ENCODE data around the gene ANKHD1. TPM values are rescaled to one million over a fixed set of nuclear protein-coding genes. Genes with fewer than 3 reads are reported as not detected.

The ANKHD1 gene
- 100 to 1,000 TPM in 1 of 3 donors, 10 to 100 TPM in 2; 88.6 to 102 (median 95.1) TPM for total RNA-seq

GRCh38 chr5:140401362-140402257 is at the start of gene ANKHD1:
Gene ANKHD1, plus strand, starts transcription at chr5:140401833. Its CDS starts 135 bp downstream, at chr5:140401968.
- Mint-ChIP-seq H3K4me3 (no peak within 1 kb of the TSS), H3K27me3 (ENCODE audit: low read depth) (no peaks in the 10 kb centered on the region), H3K36me3 (ENCODE audit: insufficient read depth) (peaks cover 6% of the 10 kb centered on the region), H3K9me3 (no peaks in the 10 kb centered on the region), H3K4me1 (ENCODE audit: low read depth) (peaks cover 36% of the 10 kb centered on the region)
- ATAC-seq = peak; percentile 83 to 84
- DNase-seq = peak; percentile 93

- H3K4me1 Mint-ChIP-seq (ENCODE audit: low read depth) = peaks cover 13% of the 10 kb centered on the region
- ATAC-seq (no peak), DNase-seq (no peak)
Observed at GRCh38 chr5:140355546-140355945, 46.1 kb upstream of the ANKHD1 start.

GRCh38 chr5:140356853-140357725 is 44.5 kb upstream of the ANKHD1 start:
- ATAC-seq (no peak), DNase-seq (no peak)
- Mint-ChIP-seq H3K27me3 (ENCODE audit: low read depth) (peaks cover 6% of the 10 kb centered on the region), H3K36me3 (ENCODE audit: insufficient read depth) (no peaks in the 10 kb centered on the region), H3K4me1 (ENCODE audit: low read depth) (peaks cover 9% of the 10 kb centered on the region), H3K9me3 (no peaks in the 10 kb centered on the region), H3K4me3 (peak overlapping the region; percentile 58)

More at GRCh38 chr5:140355546-140355945, 46.1 kb upstream of the ANKHD1 start:
- H3K4me3 Mint-ChIP-seq = no peak overlapping the region
- no peaks in the 10 kb centered on the region for H3K36me3 Mint-ChIP-seq (ENCODE audit: insufficient read depth)
- H3K27me3 Mint-ChIP-seq (ENCODE audit: low read depth) = peaks cover 10% of the 10 kb centered on the region
- no peaks in the 10 kb centered on the region for H3K9me3 Mint-ChIP-seq

- peak; percentile 98 for ATAC-seq
- H3K27me3 Mint-ChIP-seq (ENCODE audit: low read depth) = peaks cover 6% of the 10 kb centered on the region
- peak; percentile 62 for DNase-seq
- peak overlapping the region; percentile 58 for H3K4me3 Mint-ChIP-seq
- peaks cover 9% of the 10 kb centered on the region for H3K4me1 Mint-ChIP-seq (ENCODE audit: low read depth)
- H3K9me3 Mint-ChIP-seq = no peaks in the 10 kb centered on the region
- H3K36me3 Mint-ChIP-seq (ENCODE audit: insufficient read depth) = no peaks in the 10 kb centered on the region
Observed at GRCh38 chr5:140357726-140358093, 43.9 kb upstream of the ANKHD1 start.

GRCh38 chr5:140358738-140359310 is 42.8 kb upstream of the ANKHD1 start:
- H3K4me1 Mint-ChIP-seq (ENCODE audit: low read depth) = peaks cover 13% of the 10 kb centered on the region
- H3K36me3 Mint-ChIP-seq (ENCODE audit: insufficient read depth) = no peaks in the 10 kb centered on the region
- no peak for ATAC-seq
- H3K27me3 Mint-ChIP-seq (ENCODE audit: low read depth) = peaks cover 6% of the 10 kb centered on the region
- no peak overlapping the region for H3K4me3 Mint-ChIP-seq
- H3K9me3 Mint-ChIP-seq = no peaks in the 10 kb centered on the region
- DNase-seq = no peak

GRCh38 chr5:140360101-140360500 is 41.5 kb upstream of the ANKHD1 start, which contains the start of gene SLC4A9:
Gene SLC4A9, plus strand, starts transcription at chr5:140360194. Its CDS starts 43 bp downstream, at chr5:140360237.
- Mint-ChIP-seq H3K9me3 (no peaks in the 10 kb centered on the region), H3K4me1 (ENCODE audit: low read depth) (peaks cover 13% of the 10 kb centered on the region), H3K27me3 (ENCODE audit: low read depth) (peaks cover 6% of the 10 kb centered on the region), H3K36me3 (ENCODE audit: insufficient read depth) (no peaks in the 10 kb centered on the region), H3K4me3 (no peak within 1 kb of the TSS)
- ATAC-seq (no peak), DNase-seq (no peak)

GRCh38 chr5:140360681-140361479 is 40.8 kb upstream of the ANKHD1 start:
- ATAC-seq = no peak
- peaks cover 6% of the 10 kb centered on the region for H3K27me3 Mint-ChIP-seq (ENCODE audit: low read depth)
- no peaks in the 10 kb centered on the region for H3K9me3 Mint-ChIP-seq
- H3K36me3 Mint-ChIP-seq (ENCODE audit: insufficient read depth) = no peaks in the 10 kb centered on the region
- H3K4me1 Mint-ChIP-seq (ENCODE audit: low read depth) = peaks cover 13% of the 10 kb centered on the region
- no peak for DNase-seq
- no peak overlapping the region for H3K4me3 Mint-ChIP-seq

GRCh38 chr5:140361901-140362300 is 39.7 kb upstream of the ANKHD1 start:
- Mint-ChIP-seq H3K36me3 (ENCODE audit: insufficient read depth) (no peaks in the 10 kb centered on the region), H3K4me1 (ENCODE audit: low read depth) (peaks cover 13% of the 10 kb centered on the region), H3K9me3 (no peaks in the 10 kb centered on the region), H3K27me3 (ENCODE audit: low read depth) (peaks cover 6% of the 10 kb centered on the region), H3K4me3 (no peak overlapping the region)
- DNase-seq (no peak), ATAC-seq (no peak)

GRCh38 chr5:140362311-140362710 is 39.3 kb upstream of the ANKHD1 start:
- H3K4me3 Mint-ChIP-seq = no peak overlapping the region
- H3K27me3 Mint-ChIP-seq (ENCODE audit: low read depth) = peaks cover 6% of the 10 kb centered on the region
- no peaks in the 10 kb centered on the region for H3K36me3 Mint-ChIP-seq (ENCODE audit: insufficient read depth)
- DNase-seq = no peak
- no peak for ATAC-seq
- H3K4me1 Mint-ChIP-seq (ENCODE audit: low read depth) = peaks cover 11% of the 10 kb centered on the region
- H3K9me3 Mint-ChIP-seq = no peaks in the 10 kb centered on the region

- peaks cover 3% of the 10 kb centered on the region for H3K27me3 Mint-ChIP-seq (ENCODE audit: low read depth)
- ATAC-seq = peak; percentile 91 to 94
- peaks cover 4% of the 10 kb centered on the region for H3K4me1 Mint-ChIP-seq (ENCODE audit: low read depth)
- H3K4me3 Mint-ChIP-seq = peak overlapping the region; percentile 68
- H3K36me3 Mint-ChIP-seq (ENCODE audit: insufficient read depth) = no peaks in the 10 kb centered on the region
- no peaks in the 10 kb centered on the region for H3K9me3 Mint-ChIP-seq
- DNase-seq = peak; percentile 84
Observed at GRCh38 chr5:140362875-140363630, 38.6 kb upstream of the ANKHD1 start.

GRCh38 chr5:140363631-140364471 is 37.8 kb upstream of the ANKHD1 start:
- Mint-ChIP-seq H3K27me3 (ENCODE audit: low read depth) (no peaks in the 10 kb centered on the region), H3K4me1 (ENCODE audit: low read depth) (peaks cover 4% of the 10 kb centered on the region), H3K4me3 (peak overlapping the region; percentile 68), H3K9me3 (no peaks in the 10 kb centered on the region), H3K36me3 (ENCODE audit: insufficient read depth) (no peaks in the 10 kb centered on the region)
- DNase-seq (no peak), ATAC-seq (no peak)

- H3K4me1 Mint-ChIP-seq (ENCODE audit: low read depth) = peaks cover 4% of the 10 kb centered on the region
- no peaks in the 10 kb centered on the region for H3K36me3 Mint-ChIP-seq (ENCODE audit: insufficient read depth)
- H3K27me3 Mint-ChIP-seq (ENCODE audit: low read depth) = no peaks in the 10 kb centered on the region
- no peak overlapping the region for H3K4me3 Mint-ChIP-seq
- DNase-seq = no peak
- H3K9me3 Mint-ChIP-seq = no peaks in the 10 kb centered on the region
- no peak for ATAC-seq
Observed at GRCh38 chr5:140364472-140364765, 37.2 kb upstream of the ANKHD1 start.
